T follicular helper cell (primary cell): ENCODE results near the gene PDE7B.

Experiments
- DNase-seq: peaks from one replicate; pipeline ENCODE4 v3.0.0-alpha.2; 2020; ENCODE audit warnings: low read depth

PDE7B gene

GRCh38 chr6:135935941-135936601 is 84.6 kb downstream of the PDE7B start:
- DNase-seq, result no peak

GRCh38 chr6:135936606-135937005 is 85.1 kb downstream of the PDE7B start:
- DNase-seq, result no peak

DNA sequence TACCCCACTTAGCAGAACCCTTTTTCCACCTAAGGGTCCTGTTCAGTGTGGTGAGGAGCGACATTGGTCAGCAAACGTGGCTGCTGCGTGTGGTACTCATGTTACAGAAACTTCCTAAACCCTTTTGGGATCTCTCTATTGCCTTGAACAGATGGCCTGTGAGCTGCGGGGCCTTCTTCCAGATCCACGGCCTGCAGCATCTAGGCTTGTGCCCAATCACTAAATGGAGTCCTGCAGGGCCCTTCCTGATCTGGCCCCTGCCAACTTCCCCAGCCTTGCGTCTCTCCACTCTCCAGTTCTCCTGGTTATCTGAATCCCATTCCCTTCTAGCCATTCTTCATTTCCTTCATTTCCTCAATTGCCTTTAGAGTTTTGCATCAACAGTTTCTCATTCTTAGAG is 85.6 kb downstream of the PDE7B start:
- no peak for DNase-seq

GRCh38 chr6:135938576-135939207 is 87.2 kb downstream of the PDE7B start:
- DNase-seq, result no peak

DNA sequence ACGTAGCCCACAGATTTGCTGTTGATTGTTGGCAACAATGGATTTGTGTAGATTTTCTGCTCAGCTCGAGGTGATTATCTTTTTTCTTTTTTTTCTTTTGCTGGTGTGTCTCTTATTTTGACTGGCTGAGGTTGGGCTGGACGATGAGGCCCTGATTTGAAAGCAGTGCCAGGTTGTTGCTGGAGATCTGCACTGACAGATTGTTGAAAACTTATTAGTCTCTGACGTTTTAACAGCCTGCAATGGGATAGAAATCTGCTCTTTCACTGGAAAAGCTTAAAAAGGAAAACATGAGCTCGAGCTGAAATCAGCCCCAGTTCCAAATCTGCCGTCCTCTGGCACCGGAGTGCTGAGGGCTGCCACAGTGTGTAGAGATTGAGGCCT is 87.7 kb downstream of the PDE7B start:
- DNase-seq, result no peak

- no peak for DNase-seq
These were observed 89.2 kb downstream of the PDE7B start for GRCh38 chr6:135940616-135941167.

DNA sequence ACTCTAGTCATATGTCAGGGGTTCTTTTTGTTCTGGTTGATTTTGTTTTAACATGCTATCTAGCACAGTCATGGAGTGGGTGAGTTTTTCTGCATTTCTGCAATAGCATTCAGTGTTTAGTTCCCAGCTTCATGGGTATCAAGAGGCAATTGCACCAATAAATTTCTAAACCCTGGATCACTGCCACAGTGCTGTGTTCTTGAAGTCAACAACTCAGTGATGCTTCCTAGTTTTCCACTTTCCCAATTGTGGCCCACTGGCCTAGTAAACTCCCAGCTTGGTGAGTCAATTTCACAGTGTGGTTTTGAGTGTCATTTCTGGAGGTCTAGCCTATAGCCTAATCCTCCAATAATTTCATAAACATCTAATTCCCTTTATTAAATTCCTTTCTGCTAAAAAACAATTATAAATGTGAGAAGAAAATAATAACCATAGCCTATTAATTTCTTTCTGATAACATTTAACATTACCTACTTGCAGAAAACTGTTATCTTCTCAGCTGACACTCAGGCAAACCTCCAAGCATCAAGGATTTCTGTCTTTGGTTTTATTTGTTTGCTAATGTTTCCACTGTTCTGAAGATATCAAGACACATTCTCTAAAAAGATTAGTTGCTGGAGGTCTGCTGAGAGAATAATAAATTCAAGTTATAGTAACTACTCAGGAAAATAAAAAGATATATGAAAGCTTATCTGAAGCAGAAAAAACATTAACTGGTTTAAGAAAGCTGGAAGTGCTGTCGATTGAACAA is 89.9 kb downstream of the PDE7B start:
- DNase-seq, result no peak

DNA sequence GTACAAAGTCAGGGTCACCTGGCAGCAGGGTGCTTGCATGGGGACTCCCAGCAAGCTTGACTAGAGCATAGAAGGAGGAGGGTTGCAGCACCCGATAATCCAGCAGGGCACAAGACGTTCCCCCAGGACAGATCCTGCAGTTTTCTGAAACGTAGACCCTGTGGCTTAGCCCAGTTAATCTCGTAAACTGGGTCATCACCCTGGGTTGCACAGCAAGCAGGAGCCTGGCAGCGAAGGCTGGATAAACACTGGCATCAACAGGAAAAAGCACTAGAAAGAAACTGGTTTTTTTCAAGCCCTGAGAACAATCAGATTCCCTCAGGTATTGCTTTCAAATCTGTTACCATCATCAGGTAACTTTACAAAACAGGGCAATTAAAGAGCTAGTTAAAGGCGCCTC is 92.6 kb downstream of the PDE7B start:
- DNase-seq, result no peak

DNA sequence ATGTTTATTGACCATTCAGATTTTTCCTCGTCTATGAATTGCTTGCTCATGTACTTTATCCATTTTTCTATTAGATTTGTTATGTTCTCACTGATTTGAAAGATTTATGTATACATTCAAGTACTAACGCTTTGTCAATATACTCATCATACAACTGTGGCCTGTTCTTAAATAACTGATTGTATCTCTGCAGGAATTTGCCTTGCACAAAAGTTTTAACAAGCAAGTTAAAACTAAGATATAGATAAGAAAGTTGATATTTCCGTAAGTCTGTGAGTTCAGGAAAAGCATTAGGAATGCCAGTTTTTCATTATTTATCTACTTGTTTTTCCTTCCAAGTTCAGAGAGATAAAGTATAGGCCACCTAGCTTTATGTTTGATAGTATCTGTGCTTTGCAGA is 95.2 kb downstream of the PDE7B start:
- no peak for DNase-seq

- no peak for DNase-seq
These were observed 99.2 kb downstream of the PDE7B start for GRCh38 chr6:135950669-135951068.

DNA sequence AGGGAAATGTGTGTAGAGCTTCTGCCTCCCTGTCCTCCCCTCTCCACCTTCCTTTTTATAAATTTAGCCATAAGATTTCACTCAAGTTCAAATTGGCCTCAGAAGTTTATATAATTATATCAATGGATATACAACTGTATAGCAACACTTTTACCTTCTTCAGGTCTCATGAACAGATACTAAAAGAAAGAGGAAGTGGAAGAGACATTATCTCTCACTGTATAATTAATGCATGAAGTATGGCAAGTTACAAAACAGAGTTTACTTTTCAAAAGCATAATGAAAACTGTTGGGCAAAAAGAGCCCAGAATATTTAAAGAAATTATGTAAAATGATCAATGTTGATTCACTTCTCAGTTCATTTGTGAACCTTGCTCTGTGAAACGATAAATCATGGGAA is 99.7 kb downstream of the PDE7B start:
- DNase-seq, result no peak

DNA sequence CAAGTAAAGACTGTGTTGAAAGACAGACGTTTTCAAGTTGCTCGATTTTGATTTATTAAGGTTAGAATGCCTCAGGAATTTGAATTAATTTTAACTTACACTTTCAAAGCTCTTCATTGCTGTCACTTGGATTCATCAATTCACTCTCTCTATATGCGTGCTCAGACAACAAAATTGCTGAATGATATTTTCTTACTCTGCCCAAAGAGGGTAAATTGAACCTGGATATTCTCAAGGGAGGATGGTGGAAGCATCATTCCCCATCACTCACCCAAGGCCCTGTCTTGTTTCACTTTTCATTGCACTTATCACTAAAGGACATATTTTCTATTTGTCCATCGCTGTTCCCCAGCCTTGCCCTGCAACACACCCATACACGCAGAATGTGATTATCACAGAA is 102.3 kb downstream of the PDE7B start:
- DNase-seq, result no peak

DNA sequence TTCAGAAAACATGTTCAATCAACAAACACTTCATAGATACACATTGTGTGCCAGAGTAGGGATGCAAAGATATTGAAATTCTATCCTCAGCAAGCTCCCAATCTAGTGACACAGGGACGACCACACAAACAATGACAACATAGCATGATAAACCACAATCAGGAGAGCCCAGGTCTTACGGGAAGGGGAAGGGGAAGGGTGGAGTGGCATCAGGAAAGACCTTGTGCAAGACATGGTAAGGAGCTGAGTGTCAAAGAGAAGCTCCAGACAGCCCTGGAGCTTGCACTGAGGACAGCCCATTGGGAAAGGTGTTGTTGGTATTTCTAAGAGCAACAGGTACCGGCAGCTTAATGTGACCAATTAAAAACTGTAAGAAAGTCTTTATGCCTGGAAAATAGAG is 103.6 kb downstream of the PDE7B start:
- no peak for DNase-seq

DNA sequence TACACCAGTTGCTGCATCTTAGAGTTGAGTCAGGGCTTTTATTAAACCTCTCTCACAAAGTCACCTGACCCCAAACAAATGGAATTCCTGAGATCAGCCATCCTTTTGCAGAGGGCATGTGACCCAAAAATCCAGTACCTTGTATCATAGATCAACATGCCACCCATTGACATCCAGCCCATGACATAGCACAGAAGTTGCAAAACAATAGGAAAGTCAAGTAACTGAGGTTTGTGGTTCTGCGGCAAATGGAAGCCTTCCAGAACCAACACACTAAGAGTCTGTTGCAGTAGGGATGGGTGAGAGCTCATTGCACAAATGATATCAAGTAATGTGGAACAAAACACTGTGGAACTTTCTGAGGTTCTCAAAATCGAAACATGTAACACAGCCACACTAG is 111.2 kb downstream of the PDE7B start:
- no peak for DNase-seq

GRCh38 chr6:135970750-135971149 is 119.2 kb downstream of the PDE7B start:
- no peak for DNase-seq

DNA sequence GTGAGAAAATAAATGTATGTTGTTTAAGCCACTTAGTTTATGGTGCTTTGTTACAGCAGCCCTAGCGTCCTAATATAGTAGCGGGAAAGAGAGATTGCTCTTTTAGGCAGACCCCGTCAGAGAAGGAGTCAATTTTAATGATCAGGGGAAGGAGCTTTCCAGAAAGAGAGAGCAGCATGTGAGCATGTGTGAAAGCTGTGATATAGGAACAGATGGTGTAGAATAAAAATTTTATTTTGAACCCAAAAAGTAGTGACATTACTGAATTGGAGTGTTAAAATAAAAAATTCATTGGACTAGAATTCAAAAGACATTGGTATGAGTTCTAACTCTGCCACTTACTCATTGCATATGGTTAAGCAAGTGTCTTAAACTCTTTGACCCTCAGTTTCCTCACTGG is 119.8 kb downstream of the PDE7B start:
- no peak for DNase-seq

DNA sequence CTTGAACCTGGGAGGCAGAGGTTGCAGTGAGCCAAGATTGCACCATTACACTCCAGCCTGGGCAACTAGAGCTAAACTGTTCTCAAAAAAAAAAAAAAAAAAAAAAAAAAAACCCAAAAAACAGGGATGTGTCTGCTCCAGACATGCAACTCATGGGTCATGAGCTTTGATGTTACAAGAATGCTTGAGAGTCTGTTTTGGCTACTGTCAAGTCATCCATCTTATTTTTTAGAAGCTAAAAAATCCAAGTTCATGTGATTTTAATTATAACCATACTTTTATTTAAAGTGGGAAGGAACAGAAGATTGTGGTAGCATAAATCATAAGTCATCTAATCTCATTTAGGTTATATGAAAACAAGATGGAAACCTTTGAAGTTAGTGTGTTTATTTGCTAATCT is 120.6 kb downstream of the PDE7B start:
- no peak for DNase-seq

DNA sequence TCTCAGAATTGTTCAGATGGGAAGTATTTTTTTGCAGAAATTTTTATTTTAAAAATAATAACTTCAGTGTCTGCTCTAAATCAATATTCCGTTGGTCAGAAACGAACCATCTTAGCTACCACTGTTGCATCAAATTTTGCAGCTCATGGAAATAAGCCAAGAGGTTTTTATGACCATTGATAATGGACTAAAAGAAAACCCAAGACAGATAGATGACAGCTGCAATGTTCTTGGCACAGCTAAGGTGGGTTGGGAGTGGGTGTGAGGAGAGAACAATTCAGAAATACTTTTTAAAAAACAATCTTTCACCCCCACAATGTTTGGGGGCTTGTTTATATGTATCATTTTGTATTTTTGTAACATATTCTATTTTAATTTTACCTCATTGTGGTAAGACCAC is 121.1 kb downstream of the PDE7B start:
- DNase-seq, result no peak

- no peak for DNase-seq
These were observed 122.9 kb downstream of the PDE7B start for GRCh38 chr6:135974426-135974825.

GRCh38 chr6:135976585-135976984 is 125.1 kb downstream of the PDE7B start:
- DNase-seq, result no peak

- no peak for DNase-seq
These were observed 131.6 kb downstream of the PDE7B start for GRCh38 chr6:135983093-135983492.

DNA sequence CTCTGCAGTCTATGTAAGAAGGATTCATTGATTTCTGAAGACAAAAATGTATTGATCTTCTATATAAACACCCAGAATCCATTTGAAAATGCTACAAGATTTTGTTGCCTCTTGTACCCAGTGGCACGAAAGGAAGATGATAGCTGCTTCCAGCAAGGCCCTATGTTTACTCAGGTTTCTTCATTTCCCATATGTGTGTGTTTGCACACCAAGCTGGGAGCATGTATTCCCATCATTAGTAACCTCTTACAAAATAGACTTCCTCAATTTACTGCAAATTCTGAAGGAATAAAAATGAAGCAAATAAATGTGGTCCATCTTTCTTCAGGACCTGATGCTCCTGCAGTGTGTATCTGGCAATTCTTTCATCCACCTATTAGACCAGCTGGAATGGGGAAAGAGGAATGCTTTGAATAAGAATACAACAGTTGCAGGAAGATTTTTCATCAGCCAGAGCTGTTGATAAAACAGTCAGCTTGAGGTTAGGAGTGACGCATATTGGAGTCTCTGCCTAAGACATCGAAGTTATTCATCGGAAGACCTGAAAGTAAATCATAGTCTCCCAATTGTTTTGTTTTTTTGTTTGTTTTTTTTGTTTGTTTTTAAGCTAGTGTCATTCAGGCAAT is 132.3 kb downstream of the PDE7B start:
- no peak for DNase-seq

DNA sequence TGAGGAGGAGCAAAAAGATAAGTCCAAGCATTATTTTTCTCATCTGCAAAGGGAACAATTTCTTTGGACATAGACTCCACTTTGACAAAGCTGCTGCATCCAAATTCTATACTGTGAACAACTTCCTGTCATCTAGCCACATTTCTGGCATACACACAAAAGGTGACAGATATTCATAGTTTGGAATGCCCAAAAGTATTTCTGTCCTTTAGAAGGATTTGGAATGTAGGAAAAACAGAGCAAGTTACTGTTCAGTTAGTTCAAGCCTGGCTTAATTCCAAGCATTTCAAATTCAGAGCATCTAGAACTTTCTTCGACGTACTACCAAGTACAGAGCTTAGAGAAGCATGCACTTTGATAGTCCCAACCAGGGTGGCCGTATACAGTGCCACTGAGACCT is 134.0 kb downstream of the PDE7B start:
- DNase-seq, result no peak
